HG03439 (cell line): ENCODE measurements around the gene RAMP1.

Experiments
- ATAC-seq: cut with Tn5 transposase; IDR thresholded peaks from one replicate; pipeline ENCODE4 v1.9.1; 2021; ENCODE audit warnings: mild to moderate bottlenecking, moderate library complexity; ENCODE audit not compliant: unreplicated experiment

Gene RAMP1

GRCh38 chr2:237876061-237876526, 16.7 kb downstream of the RAMP1 start:
- ATAC-seq: no peak

DNA sequence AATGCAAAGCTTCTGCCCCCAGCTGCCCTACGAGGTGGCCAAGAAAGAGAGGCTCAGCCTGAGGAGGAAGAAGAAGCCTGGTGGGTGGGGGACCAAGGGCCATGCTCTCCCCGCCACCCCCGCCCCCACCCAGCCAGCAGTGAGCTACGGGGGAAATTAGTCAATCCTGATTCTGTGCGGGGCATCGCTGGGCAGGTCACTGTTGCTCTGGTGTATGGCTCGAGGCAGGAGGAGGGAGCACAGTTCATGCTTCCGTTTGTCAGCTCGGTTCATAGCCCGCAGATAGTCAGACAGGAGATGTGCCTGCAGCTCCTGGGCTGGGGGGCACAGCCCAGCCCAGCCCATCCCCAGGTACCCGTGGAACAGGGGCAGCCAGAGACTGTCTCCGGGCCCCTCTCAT, 17.1 kb downstream of the RAMP1 start:
- no peak for ATAC-seq

DNA sequence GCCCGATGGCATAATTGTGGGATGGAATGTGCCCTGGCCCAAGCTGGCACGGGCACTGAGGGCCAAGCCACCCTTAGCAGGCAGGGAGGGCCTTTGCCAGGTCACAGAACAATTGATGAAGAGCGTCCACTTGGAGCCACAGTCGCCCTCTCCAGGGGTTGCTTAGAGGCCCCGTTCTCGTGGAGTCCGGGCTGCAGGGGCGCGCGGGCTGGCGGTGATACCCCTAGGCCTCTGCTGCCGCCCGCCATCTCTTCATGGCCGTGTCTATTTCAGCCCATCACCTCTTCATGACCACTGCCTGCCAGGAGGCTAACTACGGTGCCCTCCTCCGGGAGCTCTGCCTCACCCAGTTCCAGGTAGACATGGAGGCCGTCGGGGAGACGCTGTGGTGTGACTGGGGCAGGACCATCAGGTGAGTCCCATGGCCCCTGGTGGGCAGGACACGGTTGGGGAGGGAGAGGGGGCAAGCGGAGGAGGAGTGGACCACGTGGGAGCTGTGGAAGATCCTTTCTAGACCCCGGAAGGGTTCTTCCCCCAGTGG, 17.6 kb downstream of the RAMP1 start:
- no peak for ATAC-seq

DNA sequence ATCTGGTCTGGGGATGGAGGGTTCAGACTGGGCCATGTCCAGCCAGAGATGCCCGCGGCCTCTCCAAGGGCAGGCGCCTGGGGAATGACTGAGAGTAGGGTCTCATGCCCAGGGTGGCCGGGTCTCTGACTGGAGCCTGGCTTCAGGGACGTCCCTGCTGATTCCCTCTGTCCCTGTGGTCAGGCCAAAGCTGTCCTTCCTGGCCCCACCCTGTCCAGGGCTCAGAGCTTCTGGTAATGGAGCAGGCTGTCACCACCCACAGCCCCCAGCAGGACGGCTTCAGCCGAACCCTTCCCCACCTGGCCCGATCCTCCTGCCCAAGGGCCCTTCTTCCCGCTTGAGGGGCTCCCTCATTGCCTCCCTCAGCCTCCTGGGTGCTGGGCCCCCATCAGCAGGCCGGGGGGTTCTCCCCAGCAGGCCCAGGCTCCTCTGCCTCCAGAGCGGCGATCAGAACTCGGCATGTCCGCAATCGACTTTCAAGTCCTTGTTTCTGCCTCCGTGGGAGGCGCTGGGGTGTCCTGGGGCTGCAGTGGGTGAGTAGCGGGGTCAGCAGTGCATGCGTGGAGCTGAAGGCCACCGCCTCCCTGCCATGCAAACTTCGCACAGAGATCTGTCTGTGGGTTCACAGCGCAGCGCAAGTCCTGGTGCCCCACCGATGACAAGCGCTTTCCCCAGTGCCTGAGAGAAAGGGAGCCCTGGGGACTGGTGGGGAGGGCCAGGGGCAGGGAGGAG, 18.3 kb downstream of the RAMP1 start:
- ATAC-seq: no peak

- ATAC-seq: no peak
Observed at GRCh38 chr2:237878321-237879057, 19.1 kb downstream of the RAMP1 start.

- ATAC-seq: no peak
Observed at GRCh38 chr2:237879058-237879430, 19.6 kb downstream of the RAMP1 start.

- no peak for ATAC-seq
Observed at GRCh38 chr2:237879991-237880560, 20.7 kb downstream of the RAMP1 start.

GRCh38 chr2:237882510-237883481, 23.4 kb downstream of the RAMP1 start:
- ATAC-seq: no peak

DNA sequence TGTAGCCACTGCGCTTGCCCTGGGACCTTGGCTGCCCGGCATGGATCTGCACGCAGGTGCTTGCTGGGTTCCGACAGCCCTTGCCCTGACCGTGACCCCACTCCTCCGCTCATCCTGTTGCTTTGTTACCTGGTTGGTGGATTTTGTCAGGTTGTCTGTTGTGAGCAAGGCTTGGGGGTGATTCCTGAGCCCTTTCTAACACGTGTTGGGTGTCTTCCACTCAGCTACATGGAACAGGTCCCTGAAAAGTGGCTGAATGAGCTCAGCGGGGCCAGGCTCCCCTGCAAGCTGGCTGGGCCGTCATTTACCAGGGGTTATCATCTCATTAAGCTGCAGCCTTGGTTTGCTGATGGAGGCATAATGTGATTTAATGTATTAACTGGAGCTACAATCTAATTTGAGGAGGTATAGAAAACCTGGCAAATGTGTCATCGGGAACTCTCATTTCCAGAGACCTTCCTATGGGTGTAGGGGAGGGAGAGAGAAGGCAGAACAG, 24.6 kb downstream of the RAMP1 start:
- ATAC-seq: no peak

DNA sequence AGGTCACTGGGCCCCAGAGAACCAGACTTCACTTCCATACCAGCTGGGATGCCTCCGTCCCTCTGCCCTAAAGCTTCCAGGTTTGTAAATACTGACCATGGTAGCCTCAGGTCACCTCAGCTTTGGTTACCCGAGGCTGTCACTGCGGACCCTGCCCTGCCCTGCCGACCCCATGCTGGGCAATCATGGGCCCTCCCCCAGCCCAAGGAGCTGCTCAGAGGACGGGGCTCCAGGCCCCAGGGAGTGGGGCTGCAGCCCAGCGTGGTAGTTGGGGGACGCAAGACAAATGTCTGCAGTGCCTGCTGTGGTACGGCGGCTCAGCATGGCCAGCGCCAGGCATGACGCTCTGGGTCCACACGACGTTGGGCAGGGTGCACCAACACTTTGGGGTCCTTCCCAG, 25.3 kb downstream of the RAMP1 start:
- ATAC-seq: no peak

DNA sequence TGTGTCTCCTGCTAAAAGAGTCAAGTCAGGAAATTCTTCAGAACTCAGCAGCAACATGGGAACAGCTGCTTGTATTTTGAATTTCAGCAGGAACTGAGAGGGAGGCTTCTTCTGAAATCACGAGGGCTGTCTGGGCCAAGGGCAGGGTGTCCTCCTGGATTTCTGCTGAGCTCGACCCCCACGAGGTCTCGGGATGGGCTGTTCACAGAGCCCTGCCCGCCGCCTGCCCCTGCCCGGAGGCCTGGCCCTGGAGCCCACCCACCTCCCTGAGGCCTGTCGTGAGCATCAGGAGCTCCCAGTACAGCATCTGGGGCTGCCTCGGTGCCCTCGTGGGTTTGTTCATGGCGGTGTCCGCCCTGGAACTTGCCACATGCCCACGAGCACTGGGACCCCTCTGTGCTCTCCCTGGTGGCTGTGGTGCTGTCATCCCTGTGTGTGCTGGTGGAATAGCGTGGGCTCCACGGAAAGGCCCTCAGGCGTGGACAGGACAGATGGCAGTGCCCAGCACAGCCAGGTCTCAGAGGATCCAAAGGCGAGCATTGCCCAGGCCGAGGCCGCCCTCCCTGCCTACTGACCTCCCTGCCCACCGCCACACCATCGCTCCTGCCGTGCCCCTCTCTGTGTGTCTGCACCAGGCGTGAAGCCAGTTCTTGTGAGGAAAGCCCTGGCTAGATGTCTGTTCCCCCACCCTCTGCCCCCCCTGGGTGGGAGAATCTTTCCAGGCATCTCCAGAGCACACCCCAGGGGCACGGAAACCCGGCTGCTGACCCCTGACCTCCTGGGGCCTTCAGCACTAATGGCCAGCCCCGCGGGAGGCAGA, 25.9 kb downstream of the RAMP1 start:
- ATAC-seq: no peak

DNA sequence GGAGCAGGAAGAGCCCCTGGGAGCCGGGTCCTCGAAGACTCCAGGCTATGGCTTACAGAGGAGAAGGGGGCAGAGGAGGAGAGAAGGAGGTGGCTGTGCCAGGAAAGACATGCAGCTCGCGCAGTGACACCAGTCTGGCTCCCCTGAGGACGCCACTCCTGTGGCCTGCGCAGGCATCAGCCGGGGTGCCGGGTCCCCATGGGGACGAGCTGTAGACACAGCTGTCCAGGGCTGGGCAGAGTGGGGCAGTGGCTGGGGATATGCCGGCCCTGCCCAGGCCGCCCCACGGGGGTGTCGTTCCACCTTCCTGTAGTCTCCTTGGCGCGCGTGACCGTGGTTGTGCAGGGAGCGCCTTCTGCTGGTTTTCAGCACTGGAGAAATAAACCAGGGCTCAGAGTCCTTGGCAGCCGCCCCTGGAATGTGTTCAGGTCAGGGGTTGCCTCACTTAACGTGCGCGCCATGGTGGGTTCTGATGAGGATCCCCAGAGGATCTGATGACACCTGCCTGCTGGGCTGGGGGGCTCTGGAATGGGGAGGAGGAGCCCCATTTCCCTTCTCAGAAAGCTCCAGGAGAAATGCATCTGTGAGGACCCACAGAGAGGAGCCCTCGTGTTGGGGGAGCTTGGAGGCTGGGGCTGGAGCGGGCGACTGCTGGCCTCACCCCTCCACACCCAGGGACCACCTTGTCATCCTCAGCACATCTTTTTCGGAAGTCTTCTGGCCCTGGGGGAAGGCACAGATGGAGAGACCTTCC, 26.7 kb downstream of the RAMP1 start:
- no peak for ATAC-seq

DNA sequence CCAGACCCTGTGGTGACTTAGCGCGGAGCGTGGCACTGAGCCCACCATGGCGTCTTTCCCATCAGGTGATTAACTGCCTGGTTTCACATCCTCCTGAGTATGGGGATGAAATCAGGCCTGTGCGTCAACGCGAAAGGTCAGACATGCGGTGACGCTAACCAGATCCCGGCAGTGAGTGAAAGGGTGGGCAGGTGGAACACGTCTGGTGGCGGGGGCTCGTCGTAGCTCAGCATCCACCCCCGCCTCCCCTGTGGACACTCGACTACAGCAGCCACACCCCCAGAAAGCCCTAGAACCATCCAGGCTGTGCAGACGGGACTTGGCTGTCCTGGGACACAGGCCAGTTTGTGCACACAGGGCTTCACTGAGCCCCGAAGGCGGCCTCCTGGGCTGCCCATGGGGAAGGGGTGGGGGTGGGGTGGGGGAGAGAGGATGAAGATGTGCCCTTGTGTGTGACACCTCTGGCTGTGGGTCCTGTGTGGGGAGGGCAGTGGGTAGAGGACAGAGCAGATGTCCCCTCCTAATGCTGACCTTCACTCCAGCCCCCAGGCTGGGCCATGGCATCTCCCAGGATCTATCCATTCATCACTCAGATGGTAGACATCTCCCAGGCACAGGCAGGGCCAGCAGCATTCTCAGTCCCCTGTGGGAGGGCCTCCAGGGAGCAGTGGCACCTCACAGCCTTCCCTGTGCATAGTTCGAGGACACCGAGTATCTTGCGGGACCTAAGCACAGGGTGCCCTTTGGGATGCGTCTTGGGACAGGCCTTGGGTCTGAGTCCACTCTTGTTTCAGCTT, 27.5 kb downstream of the RAMP1 start:
- ATAC-seq: peak; percentile 55

DNA sequence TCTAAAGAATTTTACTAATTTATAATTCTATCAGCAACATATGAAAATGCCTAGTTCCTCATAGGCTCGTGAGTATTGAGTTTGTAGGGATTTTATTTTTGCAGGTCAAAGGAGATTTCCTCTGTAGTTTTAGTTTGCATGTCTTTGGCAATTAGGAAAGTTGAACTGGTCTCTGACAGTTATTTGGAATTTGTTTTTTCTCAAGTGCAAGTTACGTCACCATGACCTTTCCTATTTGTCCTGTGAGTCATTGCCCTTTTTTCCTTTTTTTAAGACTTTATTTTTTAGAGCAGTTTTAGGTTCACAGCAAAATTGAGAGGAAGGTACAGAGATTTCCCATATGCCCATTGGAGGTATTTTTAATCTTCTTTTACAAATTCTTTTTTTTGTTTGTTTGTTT, 29.0 kb downstream of the RAMP1 start:
- no peak for ATAC-seq

GRCh38 chr2:237889016-237889415, 29.6 kb downstream of the RAMP1 start:
- no peak for ATAC-seq

DNA sequence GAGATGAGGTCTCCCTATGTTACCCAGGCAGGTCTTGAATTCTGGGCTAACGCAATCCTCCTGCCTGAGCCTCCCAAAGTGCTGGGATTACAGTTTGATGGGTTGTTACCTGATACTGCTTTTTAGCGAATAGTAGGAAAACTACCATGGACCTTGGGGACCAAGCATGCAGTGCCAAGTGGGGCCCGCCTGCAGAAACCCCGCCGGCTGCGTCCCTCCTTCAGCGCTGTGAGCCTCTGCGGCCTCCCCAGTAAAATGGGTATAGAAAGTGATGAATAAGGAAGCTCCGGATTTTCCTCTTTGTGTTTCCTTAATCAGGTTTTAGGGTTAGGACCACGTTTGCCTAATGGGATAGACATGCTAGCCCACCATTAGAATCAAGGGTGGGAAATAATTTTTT, 30.4 kb downstream of the RAMP1 start:
- ATAC-seq: no peak

DNA sequence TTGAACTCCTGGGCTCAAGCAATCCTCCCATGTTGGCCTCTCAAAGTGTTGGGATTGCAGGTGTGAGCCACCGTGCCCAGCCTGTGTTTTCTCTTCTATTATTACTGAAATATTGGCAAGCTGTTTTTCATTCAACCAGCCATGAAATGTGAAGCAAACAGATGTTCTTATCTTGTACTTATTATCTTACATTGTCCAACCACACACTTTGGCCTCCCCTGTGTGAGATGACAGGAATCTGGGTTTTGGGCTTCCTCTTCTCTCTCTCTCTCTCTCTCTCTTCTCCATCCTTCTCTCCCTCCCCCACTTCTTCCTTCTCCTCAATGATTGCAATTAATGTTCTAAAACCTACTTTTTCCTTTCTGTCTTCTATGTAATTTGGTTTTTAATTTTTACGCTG, 33.1 kb downstream of the RAMP1 start:
- no peak for ATAC-seq

- no peak for ATAC-seq
Observed at GRCh38 chr2:237892984-237893595, 33.7 kb downstream of the RAMP1 start.
